NT2/D1 (cell line): ENCODE results near the gene CDH12.

Source experiments
- DNase-seq: peaks from one replicate; pipeline ENCODE4 v3.0.0-alpha.2; 2011; ENCODE audit warnings: low read depth, low spot score
- H3K27me3 ChIP-seq: 2 replicates; pipeline ENCODE4 v1.6.0; 2011; ENCODE audit warnings: mild to moderate bottlenecking; ENCODE audit not compliant: insufficient read length, insufficient read depth
- H3K36me3 ChIP-seq: 2 replicates; pipeline ENCODE4 v1.6.1; 2011; ENCODE audit warnings: mild to moderate bottlenecking, low read length, mixed read lengths; ENCODE audit not compliant: insufficient read depth, insufficient read length
- H3K4me1 ChIP-seq: 2 replicates; pipeline ENCODE4 v1.5.1; 2011; ENCODE audit not compliant: insufficient read depth, insufficient read length
- H3K4me3 ChIP-seq: 2 replicates; pipeline ENCODE4 v1.5.1; 2011; ENCODE audit warnings: low read depth; ENCODE audit not compliant: insufficient read length
- H3K9ac ChIP-seq: 2 replicates; pipeline ENCODE4 v1.6.0; 2011; ENCODE audit warnings: low read depth; ENCODE audit not compliant: insufficient read length
- H3K9me3 ChIP-seq: 2 replicates; pipeline ENCODE4 v1.5.1; 2011; ENCODE audit warnings: mild to moderate bottlenecking, low read length; ENCODE audit not compliant: insufficient read depth
- SUZ12 ChIP-seq: IDR thresholded peaks from 2 replicates; pipeline ENCODE4 v1.6.1; 2011; ENCODE audit not compliant: insufficient read length, insufficient read depth; ENCODE audit errors: extremely low read depth
- YY1 ChIP-seq: IDR thresholded peaks from 2 replicates; pipeline ENCODE4 v1.6.1; 2011; ENCODE audit not compliant: insufficient read length, insufficient read depth
- ZNF274 ChIP-seq: IDR thresholded peaks from 2 replicates; pipeline ENCODE4 v1.6.1; 2011; ENCODE audit warnings: mild to moderate bottlenecking, low read depth, low read length

CDH12 gene

DNA sequence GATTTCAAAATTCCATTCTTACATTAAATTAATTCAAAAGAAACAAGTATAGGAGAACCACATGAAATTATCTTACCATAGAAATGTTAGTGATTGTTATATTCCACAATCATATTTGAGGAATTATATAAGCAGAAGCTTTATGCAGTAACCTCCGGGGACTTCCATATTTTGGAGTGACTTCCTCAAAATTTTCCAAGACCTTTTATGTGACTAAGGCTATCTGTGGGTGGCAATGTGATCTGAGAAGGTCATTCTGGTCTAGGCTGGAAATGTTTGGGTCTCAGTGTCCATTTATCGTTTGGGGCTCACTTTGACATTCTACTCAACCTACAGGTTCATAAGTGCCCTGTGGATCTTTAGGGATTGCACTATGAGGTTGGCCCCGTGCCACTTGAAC is 776.6 kb downstream of the CDH12 start:
- no peak for TF ChIP-seq SUZ12
- TF ChIP-seq ZNF274, result no peak
- TF ChIP-seq YY1, result no peak
- Histone ChIP-seq H3K9me3 (no peaks in the 10 kb centered on the region), H3K4me3 (no peak overlapping the region), H3K27me3 (no peaks in the 10 kb centered on the region), H3K36me3 (no peaks in the 10 kb centered on the region), H3K4me1 (no peaks in the 10 kb centered on the region), H3K9ac (no peak overlapping the region)
- no peak for DNase-seq

- H3K9ac ChIP-seq, result no peak overlapping the region
- TF ChIP-seq YY1 (no peak), SUZ12 (no peak), ZNF274 (no peak)
Measured at GRCh38 chr5:22070186-22070728, 782.9 kb downstream of the CDH12 start.

GRCh38 chr5:22063717-22064116 is 789.4 kb downstream of the CDH12 start:
- no peak overlapping the region for H3K4me3 ChIP-seq
- H3K4me1 ChIP-seq, result no peaks in the 10 kb centered on the region
- no peak for TF ChIP-seq ZNF274
- no peak for TF ChIP-seq SUZ12
- TF ChIP-seq YY1, result no peak
- no peaks in the 10 kb centered on the region for H3K27me3 ChIP-seq
- no peak overlapping the region for H3K9ac ChIP-seq
- no peaks in the 10 kb centered on the region for H3K36me3 ChIP-seq
- no peak for DNase-seq
- H3K9me3 ChIP-seq, result no peaks in the 10 kb centered on the region

More at GRCh38 chr5:22070186-22070728, 782.9 kb downstream of the CDH12 start:
- no peak for DNase-seq
- Histone ChIP-seq H3K4me1 (no peaks in the 10 kb centered on the region), H3K36me3 (no peaks in the 10 kb centered on the region), H3K4me3 (no peak overlapping the region), H3K9me3 (no peaks in the 10 kb centered on the region), H3K27me3 (no peaks in the 10 kb centered on the region)

- Histone ChIP-seq H3K36me3 (no peaks in the 10 kb centered on the region), H3K4me3 (no peak overlapping the region), H3K4me1 (no peaks in the 10 kb centered on the region), H3K9me3 (no peaks in the 10 kb centered on the region), H3K27me3 (no peaks in the 10 kb centered on the region), H3K9ac (no peak overlapping the region)
- DNase-seq, result no peak
- no peak for TF ChIP-seq SUZ12
- TF ChIP-seq YY1, result no peak
- no peak for TF ChIP-seq ZNF274
Measured at GRCh38 chr5:22058620-22059019, 794.5 kb downstream of the CDH12 start.

DNA sequence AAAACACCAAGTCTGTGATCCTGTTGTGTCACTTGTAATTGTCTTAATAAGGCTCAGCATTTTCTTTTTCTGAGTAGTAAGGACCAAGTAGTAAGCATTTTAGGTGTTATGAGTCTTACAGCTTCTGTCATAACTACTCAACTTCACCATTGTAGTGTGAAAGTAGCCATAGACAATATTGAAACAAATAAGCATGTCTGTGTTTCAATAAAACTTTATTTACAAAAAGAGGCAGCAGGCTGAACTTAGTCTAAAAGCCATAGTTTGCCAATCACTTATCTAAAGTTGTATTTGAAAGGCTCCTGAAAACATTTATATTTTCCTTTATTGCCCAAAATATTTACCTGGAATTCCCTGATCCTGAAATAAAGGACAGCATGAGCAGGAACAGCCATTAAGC is 796.1 kb downstream of the CDH12 start:
- no peaks in the 10 kb centered on the region for H3K36me3 ChIP-seq
- no peaks in the 10 kb centered on the region for H3K4me1 ChIP-seq
- no peak overlapping the region for H3K4me3 ChIP-seq
- H3K9me3 ChIP-seq, result no peaks in the 10 kb centered on the region
- no peak for DNase-seq
- H3K27me3 ChIP-seq, result no peaks in the 10 kb centered on the region
- no peak overlapping the region for H3K9ac ChIP-seq
- TF ChIP-seq ZNF274, result no peak
- TF ChIP-seq YY1, result no peak
- no peak for TF ChIP-seq SUZ12

DNA sequence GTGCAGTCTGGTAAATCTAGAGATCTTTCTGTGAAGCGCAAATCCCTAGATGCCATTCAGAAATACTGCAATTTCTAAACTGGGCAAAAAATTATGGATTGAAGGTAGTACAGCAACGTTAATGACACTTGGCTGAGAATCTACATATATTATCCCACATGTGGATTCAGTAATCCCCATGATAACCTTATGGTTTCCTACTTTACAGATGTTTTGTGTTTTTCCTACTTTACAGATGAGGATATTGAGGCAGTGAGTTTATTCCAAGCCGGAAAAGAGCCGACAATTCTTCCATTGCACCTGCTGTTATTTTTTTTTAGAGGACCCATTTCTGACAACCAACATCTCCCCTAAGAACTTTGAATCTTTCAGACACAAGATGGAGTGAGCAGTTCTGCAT is 796.5 kb downstream of the CDH12 start:
- Histone ChIP-seq H3K4me3 (no peak overlapping the region), H3K9ac (no peak overlapping the region), H3K36me3 (no peaks in the 10 kb centered on the region), H3K9me3 (no peaks in the 10 kb centered on the region), H3K27me3 (no peaks in the 10 kb centered on the region), H3K4me1 (no peaks in the 10 kb centered on the region)
- DNase-seq, result no peak
- TF ChIP-seq YY1 (no peak), ZNF274 (no peak), SUZ12 (no peak)

GRCh38 chr5:22053195-22053594 is 799.9 kb downstream of the CDH12 start:
- no peaks in the 10 kb centered on the region for H3K9me3 ChIP-seq
- no peaks in the 10 kb centered on the region for H3K36me3 ChIP-seq
- H3K4me3 ChIP-seq, result no peak overlapping the region
- no peak overlapping the region for H3K9ac ChIP-seq
- DNase-seq, result no peak
- H3K4me1 ChIP-seq, result no peaks in the 10 kb centered on the region
- TF ChIP-seq YY1 (no peak), SUZ12 (no peak), ZNF274 (no peak)
- H3K27me3 ChIP-seq, result no peaks in the 10 kb centered on the region
